ENCODE results near the gene FBXW7.

Gene FBXW7

DNA sequence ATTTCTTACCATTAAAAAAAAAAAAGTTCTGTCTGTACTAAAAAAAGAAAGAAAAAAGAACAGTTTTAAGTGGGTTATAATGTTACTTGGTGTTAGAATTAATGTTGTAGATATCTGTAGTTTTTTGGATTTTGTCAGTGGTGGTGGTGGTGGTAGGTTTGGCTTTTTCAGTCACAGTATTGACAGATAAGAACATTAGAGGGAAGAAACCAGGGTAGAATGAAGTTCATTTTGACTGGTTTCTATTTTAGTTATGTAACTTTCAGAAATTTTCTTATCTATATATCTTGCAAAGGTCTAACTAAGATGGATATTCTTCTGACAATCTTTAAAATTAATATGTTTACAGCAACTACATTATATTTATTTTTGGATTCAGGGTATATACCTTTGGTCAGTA, 105.4 kb downstream of the FBXW7 start:
- no peak for DNase-seq (ENCODE audit: low read depth, low spot score)

- no peak for DNase-seq (ENCODE audit: low read depth, low spot score)
These were observed 107.9 kb downstream of the FBXW7 start for GRCh38 chr4:152427981-152428380.

DNA sequence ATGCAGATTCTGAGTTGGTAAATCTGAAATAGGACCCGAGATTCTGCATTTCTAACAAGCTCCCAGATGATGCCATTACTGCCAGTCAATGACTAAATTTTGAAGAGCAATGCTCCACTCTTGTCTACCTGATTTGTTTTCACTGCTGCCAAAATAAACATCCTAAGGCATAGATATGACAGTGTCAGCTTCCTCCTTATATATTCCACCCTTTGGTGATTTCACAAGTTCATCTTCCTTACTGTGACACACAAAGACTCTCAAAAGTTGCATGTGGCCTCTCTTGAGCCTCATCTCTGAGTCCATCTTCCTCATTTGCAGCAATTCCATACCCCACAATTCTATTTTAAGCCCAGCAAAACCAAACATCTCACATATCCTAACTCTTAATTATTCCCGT, 110.9 kb downstream of the FBXW7 start:
- DNase-seq (ENCODE audit: low read depth, low spot score): no peak

DNA sequence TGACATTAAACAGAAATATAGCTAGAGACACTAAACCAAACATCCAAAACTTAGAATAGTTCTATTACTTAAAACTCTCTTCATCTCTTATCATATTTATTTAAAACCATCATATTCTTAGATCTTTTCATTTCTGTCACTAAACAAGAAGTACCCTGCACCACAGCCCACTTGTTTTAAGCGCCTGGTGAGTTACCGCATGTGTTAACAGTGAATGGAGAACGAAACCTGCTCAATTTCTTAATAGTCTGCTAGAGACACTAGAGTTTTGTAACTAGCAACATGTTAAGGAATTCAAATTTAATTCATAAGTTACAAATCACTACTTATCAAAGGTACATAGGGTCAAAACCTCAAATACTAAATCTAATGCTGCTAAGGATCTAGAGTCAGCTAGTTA, 111.5 kb downstream of the FBXW7 start:
- no peak for DNase-seq (ENCODE audit: low read depth, low spot score)

GRCh38 chr4:152422817-152423320, 113.0 kb downstream of the FBXW7 start:
- DNase-seq (ENCODE audit: low read depth, low spot score): no peak

DNA sequence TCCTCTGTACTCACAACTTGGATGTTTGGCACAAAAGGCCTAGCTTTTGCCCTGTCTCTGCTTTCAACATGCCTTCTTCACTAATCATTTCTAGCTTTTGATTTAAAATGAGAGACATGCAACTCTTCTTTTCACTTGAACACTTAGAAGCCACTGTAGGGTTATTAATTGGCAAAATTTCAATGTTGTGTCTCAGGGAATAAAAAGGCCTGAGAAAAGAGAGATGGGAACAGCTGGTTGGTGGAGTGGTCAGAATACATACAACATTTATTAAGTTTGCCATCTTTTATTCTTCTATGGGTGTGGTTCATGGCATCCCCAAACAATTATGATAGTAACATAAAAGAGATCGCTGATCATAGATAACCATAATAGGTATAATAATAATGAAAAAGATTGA, 114.3 kb downstream of the FBXW7 start:
- DNase-seq (ENCODE audit: low read depth, low spot score): no peak

GRCh38 chr4:152419809-152420208, 116.1 kb downstream of the FBXW7 start:
- no peak for DNase-seq (ENCODE audit: low read depth, low spot score)

DNA sequence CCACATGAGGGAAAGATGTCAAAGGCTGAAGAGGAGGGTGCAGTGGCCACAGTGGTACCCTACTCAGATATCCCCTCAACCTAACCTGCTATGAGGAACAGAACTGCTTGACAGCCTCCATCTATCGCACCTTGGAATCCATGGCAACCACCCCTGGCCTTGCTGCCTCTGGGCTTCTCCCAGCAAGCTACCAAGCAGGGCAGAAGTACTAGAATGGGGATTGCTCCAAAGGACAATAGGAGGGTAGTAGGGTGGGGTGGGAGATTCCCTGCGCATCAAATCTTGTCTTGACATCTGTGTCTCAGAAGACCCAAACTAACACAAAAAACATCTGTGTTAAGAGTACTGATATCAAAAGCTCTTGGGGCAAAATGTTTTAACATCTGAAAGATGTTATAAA, 118.2 kb downstream of the FBXW7 start:
- no peak for DNase-seq (ENCODE audit: low read depth, low spot score)

GRCh38 chr4:152415980-152416379, 119.9 kb downstream of the FBXW7 start:
- no peak for DNase-seq (ENCODE audit: low read depth, low spot score)

- peak; percentile 1 for DNase-seq (ENCODE audit: low read depth, low spot score)
These were observed 127.2 kb downstream of the FBXW7 start for GRCh38 chr4:152408514-152409327.

DNA sequence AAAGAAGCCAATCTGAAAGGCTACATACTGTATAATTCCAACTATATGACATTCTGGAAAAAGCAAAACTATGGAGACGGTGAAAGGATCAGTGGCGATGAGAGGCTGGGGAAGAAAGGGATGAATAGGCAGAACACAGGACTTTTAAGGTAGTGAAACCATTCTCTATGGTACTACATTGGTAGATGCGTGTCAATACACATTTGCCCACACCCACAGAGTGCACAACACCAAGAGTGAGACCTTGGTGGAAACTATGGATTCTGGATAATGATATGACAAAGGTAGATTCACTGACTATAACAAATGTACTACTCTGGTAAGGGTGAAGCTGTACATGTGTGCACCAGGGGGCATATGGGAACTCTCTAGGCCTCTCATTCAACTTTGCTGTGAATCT, 134.5 kb downstream of the FBXW7 start:
- DNase-seq (ENCODE audit: low read depth, low spot score): no peak

GRCh38 chr4:152399246-152399645, 136.6 kb downstream of the FBXW7 start:
- no peak for DNase-seq (ENCODE audit: low read depth, low spot score)

DNA sequence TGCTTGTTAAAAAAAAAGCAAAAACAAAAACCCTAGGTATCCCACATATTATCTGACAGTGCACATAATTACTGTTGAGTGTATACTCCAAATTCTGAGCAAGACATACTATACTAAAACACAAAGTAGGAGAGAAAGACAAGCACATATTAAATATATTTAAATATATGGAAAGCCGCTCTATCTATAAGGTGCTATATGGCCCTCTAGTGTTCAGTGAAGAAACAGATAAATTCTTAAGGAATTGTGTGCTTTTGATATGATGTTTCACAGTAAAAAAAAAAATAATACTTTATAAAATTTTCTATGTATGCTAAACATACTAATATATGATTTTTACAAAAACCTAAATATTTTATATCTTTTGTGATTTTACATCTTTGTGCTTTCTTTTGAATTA, 137.8 kb downstream of the FBXW7 start:
- no peak for DNase-seq (ENCODE audit: low read depth, low spot score)

DNA sequence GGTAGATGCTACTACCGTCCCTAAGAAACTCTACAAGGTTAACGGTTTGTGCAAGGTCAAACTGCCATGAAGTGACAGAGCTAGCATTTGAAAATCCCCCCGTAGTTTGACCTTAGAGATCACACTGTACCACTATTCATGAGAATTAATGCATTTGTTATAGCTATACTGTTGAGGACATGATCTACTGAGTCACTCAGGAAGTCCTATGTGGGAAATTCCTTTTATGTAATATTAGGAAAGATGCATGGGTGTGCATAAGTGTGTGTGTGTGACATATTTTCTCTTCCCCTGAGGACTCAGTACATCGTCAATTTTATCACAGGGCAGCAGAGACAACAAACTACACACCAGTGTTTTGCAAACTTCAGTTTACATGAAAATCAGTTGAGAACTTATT, 141.1 kb downstream of the FBXW7 start:
- DNase-seq (ENCODE audit: low read depth, low spot score): no peak

DNA sequence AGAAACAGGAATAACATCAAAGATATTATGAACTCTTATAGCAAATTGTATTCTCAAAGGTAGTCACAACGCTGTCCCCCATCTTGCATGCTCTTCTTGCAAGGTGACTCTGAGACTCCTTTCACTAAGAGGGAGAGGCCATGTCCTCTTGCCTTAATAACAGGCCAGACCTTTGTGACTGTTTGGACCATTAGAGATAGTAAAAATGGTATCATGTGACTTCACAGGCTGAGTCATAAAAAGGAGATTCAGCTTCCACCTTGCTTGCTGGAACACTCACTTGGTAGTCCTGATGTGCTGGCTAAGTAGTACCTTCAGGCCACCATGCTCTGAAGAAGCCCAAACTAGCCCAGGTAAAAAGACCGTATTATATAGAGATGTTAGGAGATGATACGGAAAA, 143.8 kb downstream of the FBXW7 start:
- DNase-seq (ENCODE audit: low read depth, low spot score): no peak

- no peak for DNase-seq (ENCODE audit: low read depth, low spot score)
These were observed 145.7 kb downstream of the FBXW7 start for GRCh38 chr4:152390216-152390615.

DNA sequence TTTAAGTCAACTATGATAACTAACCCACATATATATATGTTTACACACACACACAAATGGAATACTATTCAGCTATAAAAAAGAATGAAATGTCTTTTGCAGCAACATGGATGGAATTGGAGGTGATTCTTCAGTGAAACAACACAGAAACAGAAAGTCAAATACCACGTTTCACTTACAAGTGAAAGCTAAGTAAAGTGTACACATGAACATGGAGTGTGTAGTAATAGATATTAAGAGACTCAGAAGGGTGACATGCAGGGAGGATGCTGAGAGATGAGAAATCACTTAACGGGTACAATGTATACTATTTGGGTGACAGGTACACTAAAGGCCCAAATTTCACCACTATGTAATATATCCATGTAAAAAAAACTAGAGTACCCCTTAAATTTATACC, 146.5 kb downstream of the FBXW7 start:
- no peak for DNase-seq (ENCODE audit: low read depth, low spot score)

- DNase-seq (ENCODE audit: low read depth, low spot score): no peak
These were observed 150.3 kb downstream of the FBXW7 start for GRCh38 chr4:152385551-152385950.

- DNase-seq (ENCODE audit: low read depth, low spot score): no peak
These were observed 153.7 kb downstream of the FBXW7 start for GRCh38 chr4:152382057-152382785.

GRCh38 chr4:152380919-152381318, 155.0 kb downstream of the FBXW7 start:
- no peak for DNase-seq (ENCODE audit: low read depth, low spot score)

DNA sequence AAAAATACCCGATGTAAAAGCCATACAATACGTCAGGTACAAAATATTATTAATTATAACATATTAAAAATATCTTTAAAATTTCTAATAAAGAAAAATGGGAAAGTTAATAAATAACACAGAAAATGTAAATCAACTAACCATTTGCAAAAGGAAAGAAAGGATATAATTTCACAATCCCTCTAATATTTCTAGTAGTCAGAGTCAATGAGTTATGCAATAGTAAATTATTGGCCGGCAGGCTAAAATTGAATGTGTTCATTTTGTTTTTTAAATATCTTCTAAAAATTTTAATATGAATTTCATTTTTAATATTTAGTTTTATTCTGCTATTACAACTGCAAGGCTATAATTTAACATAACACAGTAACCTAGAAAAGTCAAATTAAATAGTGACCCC, 155.7 kb downstream of the FBXW7 start:
- no peak for DNase-seq (ENCODE audit: low read depth, low spot score)

DNA sequence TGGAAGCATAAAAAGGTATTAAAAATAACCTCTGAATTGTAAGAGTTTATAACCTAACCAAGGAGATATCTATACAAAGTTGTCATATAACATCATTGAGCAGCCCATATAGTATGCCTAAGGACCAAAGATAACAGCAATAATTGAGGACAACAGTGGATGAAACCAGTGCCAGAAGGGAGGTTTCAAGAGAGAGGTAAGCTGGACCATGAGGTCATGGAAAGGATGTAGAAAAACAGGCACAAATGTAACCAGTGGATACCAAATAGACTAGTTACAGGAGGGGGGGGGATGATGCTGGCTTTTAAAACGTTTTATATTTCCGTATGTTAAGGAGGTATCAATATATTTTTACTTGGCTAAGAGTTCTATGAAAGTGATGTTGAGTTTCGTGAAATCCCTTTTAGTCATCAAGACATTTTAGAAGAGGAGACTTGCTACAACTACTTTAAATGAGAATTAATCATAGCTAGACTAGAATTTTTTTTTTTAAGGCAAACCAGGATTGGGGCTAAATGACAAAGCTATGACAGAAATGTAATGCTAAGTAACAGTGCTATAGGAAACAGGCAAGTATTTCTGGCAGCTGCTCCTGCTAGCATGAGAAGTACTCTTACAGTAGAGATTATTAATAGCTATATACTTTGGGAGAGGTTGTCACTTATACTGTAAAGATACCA, 161.1 kb downstream of the FBXW7 start:
- no peak for DNase-seq (ENCODE audit: low read depth, low spot score)

All from activated CD4-positive, CD25-positive, alpha-beta regulatory T cell treated with anti-CD3 and anti-CD28 coated beads, Interleukin-2, amount 50 U/mL, for 16 hours (primary cell).